ENCODE results near the gene PUM1.

GRCh38 chr1:31033598-31033997, 31.9 kb downstream of the PUM1 start:
- TF ChIP-seq CTCF (IDR thresholded peaks at IDR 0.05) (no peak), POLR2AphosphoS5 (IDR thresholded peaks at IDR 0.05) (no peak)

All from prostate gland (tissue), 2 donors.